Sciatic nerve (tissue), 2 donors: ENCODE data around the gene SCMH1. TPM values are rescaled to one million over a fixed set of nuclear protein-coding genes. Genes with fewer than 3 reads are reported as not detected.

Source experiments
- ATAC-seq: fragments of 200-7000 bp; cut with Tn5 transposase; one replicate; pipeline ENCODE4 v1.9.1; 2020; ENCODE audit warnings: mild to moderate bottlenecking, moderate library complexity
- DNase-seq: peaks from one replicate; pipeline ENCODE4 v3.0.0-alpha.2; 2020; ENCODE audit warnings: low spot score
- intact Hi-C: fragments of 100-400 bp; cut with DNase I; formaldehyde crosslinking; loops from one replicate; pipeline ENCODE4 v1.14.2; 2022
- total RNA-seq: library from RNA; stranded (reverse); fragmentation: NEBNext Ultra II Directional; extraction: Animal tissue kit (Norgen Biotek cat#: 25700); gene quantifications from one replicate; pipeline ENCODE4 v1.2.1, GENCODE V29; 2021
- donor health status: DM: no; HTN: no; CAD: no.
- donor health status: DM: no; HTN: no; CAD: no.

Gene SCMH1
- total RNA-seq, result 48.9 TPM

GRCh38 chr1:41241749-41242341 is at the start of gene SCMH1:
Gene SCMH1 (minus strand): TSS chr1:41242306. CDS start chr1:41186133, 56,173 bp downstream.
- DNase-seq, result peak; percentile 65
- ATAC-seq, result peak; percentile 40
- intact Hi-C loops, result no loop called here

- ATAC-seq (no peak), DNase-seq (no peak)
- intact Hi-C loops, result no loop called here
These were observed 49.1 kb upstream of the SCMH1 start for GRCh38 chr1:41291195-41291594.

DNA sequence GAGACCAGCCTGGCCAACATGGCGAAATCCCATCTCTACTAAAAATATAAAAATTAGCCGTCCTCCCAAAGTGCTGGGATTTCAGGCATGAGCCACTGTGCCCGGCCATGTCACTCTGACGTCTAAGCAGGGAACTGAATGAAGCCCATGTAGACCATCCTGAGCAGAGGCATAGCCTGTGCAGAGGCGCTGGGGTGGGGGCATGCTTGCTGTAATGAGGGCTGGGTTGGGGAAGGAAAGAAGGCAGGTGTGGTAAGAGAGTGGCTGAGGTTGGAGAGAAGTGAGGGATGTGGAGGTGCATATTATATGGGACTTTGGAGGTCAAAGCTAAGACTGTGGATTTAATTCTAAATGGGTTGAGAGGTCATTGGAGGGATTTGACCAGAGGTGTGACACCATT is 47.1 kb upstream of the SCMH1 start:
- ATAC-seq (no peak), DNase-seq (no peak)
- intact Hi-C loops, result no loop called here

DNA sequence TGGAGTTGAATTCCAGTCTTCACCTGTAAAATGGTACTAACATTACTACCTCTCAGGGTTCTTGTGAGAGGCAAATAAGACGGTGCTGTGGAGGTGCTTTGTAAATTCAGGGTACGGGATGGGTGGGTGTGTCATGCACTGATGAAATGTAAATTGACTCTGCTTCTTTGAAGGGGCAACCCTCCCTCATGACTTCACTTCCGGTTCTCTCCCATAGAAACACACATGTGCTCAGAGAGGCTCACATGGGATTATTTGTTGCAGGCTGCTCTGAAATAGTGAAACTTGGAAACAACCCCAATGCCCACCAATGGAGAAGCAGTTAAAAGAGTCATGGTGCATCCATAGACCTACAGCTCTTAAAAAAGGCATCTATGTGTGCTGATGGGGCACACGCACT is 44.9 kb upstream of the SCMH1 start:
- ATAC-seq, result no peak
- no peak for DNase-seq
- intact Hi-C loops, result no loop called here

DNA sequence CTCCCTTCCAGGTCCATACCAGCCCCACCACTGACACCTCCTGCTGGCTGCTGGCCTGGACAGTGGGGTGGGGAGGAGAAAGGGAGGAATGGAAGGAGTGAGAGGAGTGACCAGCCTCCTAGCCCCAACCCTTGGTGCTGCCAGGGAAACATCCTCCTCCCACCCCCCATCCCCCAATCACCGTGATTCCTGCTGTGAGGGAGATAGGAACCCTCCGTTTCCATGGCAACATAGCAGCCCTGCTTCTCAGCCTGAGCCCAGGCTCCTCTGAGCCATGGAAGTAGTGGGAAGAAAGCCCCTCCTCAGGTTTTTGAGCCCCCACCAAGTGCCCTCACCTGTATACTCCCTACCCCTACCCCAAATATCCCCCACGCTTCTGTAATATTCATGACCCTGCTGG is 44.4 kb upstream of the SCMH1 start:
- no peak for DNase-seq
- intact Hi-C loops, result no loop called here
- no peak for ATAC-seq

GRCh38 chr1:41285818-41286217 is 43.7 kb upstream of the SCMH1 start:
- intact Hi-C loops, result no loop called here
- ATAC-seq (no peak), DNase-seq (no peak)

DNA sequence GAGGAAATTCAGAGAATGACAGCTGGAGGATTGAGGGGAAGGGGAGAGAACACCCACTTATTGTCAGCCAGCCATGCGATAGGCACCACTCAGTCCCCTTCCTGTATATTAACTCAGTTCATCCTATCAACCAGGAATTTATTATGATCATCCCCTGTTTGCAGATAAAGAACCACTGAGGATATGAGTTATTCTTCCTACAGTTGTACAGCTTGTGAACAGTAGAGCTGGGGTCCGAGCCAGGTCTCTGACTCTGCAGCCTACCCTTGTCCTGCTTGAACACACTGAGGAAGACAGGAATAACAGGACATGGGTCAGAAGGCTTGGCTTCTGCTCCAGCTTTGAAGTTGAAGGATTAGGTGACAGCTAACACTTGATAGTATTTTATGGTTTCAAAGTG is 42.0 kb upstream of the SCMH1 start:
- no peak for ATAC-seq
- intact Hi-C loops, result no loop called here
- DNase-seq, result no peak

DNA sequence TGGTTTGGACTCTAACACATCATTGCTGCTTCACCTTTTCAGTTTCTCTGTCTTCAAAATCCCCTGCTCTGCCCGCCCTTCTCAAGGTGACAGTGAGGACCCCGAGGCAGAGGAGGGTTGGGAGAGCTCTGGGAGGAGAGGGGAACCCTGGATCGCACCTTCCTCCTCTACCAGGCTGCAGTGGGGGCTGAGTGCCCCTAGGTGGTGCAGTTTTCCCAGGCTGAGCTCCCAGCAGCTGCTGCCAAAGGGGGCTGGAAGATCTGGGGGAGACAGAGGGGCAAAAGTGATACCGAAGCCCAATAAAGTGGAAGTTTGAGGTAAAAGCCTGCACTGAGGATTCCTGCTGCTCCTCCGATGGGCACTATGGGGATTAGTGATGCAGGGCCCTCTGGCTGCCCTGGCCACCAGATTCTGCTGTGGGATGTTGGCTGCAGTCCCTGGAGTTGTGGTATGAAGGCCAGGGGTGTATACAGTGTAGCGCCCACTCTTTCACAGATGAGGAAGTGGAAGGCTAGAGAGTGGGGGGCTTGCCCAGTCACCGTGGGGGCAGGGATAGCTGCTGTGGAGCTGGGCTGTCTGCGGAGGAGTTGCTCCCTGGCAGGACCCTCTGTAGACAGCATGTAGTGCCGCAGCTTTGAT is 40.7 kb upstream of the SCMH1 start:
- intact Hi-C loops, result no loop called here
- ATAC-seq (peak; percentile 65), DNase-seq (no peak)

DNA sequence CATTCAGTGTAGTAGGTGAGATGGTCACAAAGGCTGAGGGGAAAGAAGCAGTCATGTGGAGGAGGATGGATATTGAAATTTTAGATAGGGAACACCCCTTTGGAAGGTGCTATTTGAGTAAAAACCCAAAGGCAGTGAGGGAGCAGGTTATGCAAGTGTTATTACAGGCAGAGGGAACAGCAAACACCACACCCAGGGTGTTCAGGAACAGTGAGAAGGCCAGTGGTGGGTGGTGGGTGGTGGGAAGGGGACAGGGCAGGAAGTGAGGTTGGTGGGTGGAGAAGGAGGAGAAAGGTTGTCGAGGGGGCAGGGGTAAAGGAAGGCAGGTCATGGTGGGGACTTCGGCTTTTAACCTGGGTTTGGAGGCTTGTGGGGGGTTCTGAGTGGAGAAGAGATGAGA is 39.2 kb upstream of the SCMH1 start:
- ATAC-seq (no peak), DNase-seq (no peak)
- intact Hi-C loops, result no loop called here

- DNase-seq (no peak), ATAC-seq (no peak)
- intact Hi-C loops, result no loop called here
These were observed 38.3 kb upstream of the SCMH1 start for GRCh38 chr1:41280202-41281032.

DNA sequence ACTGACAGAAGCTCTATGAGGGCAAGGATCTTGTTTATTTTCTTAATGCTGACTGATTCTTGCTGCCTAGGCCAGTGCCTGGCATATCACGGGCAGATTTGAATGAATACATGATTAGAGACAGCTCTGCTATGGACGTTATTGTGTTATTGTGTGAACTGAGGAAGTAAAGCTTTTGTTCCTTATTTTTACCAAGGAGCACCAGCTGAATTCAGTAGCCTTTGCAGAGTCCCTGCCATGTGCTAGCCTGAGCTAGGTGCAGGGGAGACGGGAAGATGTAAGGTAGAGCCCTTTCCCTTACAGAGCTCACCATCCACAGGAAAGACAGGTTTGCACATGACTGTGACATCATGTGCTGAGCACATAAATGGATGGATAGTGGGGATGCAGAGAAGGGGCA is 36.0 kb upstream of the SCMH1 start:
- DNase-seq (no peak), ATAC-seq (no peak)
- intact Hi-C loops, result no loop called here

DNA sequence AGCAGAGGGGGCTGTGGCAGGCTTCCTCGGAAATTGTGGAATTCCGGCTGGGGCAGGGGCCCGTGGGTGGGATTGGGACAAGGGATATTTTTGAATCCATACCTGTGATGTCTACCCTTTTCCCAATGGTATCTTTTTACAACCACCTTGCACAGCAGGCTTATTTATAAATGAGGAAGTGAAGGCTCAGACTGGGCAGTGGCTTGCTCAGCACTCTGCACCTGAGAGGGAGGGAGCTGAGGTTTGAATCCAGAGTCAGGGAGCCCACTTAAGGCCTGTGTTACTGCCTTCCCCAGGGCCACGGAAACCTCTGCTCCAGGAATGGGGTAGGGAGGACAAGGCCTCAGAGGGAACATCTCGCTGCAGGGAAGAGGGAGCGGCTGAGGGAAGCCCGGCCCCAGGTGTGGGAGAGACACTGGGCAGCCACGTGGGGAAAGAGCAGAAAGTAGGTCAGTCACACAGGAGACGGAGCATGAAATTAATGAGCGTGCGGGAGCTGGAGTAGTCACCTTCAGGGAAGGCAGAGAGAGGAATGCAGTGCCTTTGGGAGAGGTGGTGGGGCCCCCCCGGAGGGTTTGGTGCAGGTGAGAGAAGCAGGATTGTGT is 35.4 kb upstream of the SCMH1 start:
- intact Hi-C loops, result no loop called here
- no peak for ATAC-seq
- DNase-seq, result no peak

- intact Hi-C loops, result no loop called here
- ATAC-seq, result no peak
- DNase-seq, result no peak
These were observed 33.7 kb upstream of the SCMH1 start for GRCh38 chr1:41275831-41276230.

DNA sequence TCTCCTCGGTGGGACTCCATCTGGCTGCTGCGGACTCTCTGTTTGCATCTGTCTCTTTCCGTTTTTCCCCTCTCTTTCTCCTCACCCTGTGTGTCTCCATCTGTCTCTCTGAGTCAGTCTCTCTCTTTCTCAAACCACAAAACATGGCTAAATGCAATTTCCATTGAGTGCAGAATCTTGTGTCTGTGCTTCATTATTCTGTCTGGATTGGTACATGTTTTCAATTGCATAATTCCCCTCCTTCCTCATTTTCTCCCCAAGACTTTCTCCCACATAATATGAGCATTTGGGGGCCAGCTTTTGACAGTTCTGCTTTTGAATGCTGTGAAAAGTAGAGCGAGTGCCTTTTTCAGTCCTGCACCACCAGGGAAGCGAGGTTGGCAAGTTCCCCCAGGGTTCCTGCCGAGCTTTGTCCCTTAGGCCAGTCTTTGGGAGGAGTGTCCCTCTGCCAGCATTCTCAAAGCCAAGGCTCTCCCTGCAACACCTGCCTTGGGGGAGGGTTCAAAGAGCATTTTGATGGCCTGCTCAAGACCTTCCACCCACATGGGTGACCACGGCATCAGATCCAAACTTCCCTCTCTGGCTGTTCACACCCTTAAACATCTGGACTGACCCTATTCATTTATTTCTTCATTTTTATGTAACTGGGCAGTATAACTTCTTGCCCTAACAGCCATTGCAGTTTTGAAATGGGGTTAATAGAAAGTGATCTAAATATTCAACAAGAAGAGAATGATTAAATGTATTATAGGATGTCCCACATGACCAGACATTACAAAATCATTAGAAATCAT is 32.8 kb upstream of the SCMH1 start:
- DNase-seq (no peak), ATAC-seq (peak; percentile 55)
- intact Hi-C loops, result loop anchor here (5.0 kb wide), 1 partner anchor 142 kb away; no protein-coding TSS in a partner anchor

DNA sequence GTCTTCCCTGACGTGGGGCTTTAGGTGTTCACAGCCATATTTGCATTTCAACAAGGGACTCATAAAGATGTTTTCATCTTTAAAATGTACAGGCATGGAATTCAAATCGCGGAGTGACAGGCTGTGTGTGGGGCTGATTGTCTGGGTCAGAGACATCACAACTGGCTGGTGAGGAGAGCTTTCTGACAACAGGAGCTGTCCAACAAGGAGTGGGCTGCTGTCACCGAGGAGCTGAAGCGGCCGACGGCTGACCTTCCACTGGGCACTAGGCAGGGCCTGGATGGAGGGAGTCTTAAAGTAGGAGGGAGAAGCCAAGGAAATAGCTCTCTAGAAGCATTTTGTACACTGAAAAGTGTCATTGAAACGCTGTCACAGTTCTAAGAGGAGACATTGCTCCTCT is 30.5 kb upstream of the SCMH1 start:
- intact Hi-C loops, result loop anchor here (5.0 kb wide), 1 partner anchor 145 kb away; no protein-coding TSS in a partner anchor
- no peak for DNase-seq
- ATAC-seq, result no peak

DNA sequence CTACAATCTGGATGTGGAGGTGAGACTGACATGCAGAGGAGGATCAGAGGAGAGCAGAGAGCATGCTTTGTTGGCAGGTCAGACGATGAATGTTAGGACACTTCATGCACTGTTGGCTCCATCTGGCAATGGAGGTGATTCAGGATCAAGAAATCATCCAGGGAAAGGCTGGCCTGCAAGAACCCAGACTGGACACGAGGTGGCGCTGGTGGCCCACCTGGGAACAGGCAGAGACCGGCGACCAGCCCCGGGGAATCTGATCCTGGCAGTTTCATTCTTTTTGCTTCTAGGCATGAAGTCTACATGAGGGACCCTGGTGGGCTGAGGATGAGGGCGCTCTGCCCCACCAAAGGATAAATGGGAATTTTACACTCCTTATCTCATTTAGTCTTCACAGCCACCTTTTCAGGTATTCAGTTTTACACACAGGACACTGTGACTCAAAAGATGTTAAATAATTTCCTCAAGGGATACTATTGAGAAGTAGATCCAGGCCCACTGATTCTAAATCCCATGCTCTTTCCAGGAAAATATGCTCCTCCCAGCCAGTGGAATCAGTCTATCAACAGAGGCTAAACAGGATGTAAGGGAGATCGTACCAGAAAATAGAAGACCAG is 26.2 kb upstream of the SCMH1 start:
- intact Hi-C loops, result loop anchor here (5.0 kb wide), 1 partner anchor 759 kb away; no protein-coding TSS in a partner anchor
- DNase-seq (peak; percentile 84), ATAC-seq (peak; percentile 93)

- DNase-seq, result no peak
- no peak for ATAC-seq
- intact Hi-C loops, result no loop called here
These were observed 20.0 kb upstream of the SCMH1 start for GRCh38 chr1:41261926-41262618.

DNA sequence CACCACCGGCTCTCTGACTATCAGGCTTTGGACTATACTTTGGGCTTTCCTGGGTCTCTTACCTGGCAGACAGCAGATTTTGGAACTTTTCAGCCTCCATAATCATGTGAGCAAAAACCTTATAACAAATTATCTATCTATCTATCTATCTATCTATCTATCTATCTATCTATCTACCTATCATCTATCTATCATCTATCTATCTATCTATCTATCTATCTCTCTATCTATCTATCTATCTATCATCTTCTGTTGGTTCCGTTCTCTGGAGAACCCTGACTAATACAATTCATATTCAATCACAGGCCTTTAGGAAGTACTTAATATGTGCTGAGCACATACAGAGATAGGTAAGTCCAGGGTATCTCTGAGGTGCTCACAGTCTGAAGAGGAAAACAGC is 18.7 kb upstream of the SCMH1 start:
- no peak for ATAC-seq
- DNase-seq, result no peak
- intact Hi-C loops, result no loop called here
